OCI-LY1 (cell line): ENCODE measurements around the gene SYT14.

Experiments
- H2AFZ ChIP-seq: fragments of 200-600 bp; sonication (generic), shearing (Covaris generic); 2 replicates; pipeline ENCODE4 v1.6.0; 2014; ENCODE audit warnings: antibody characterized with exemption, mild to moderate bottlenecking, low read length
- H3F3A ChIP-seq: fragments of 200-600 bp; sonication (generic), shearing (Covaris generic); 2 replicates; pipeline ENCODE4 v1.6.0; 2014; ENCODE audit warnings: mild to moderate bottlenecking, antibody characterized with exemption, low read length, moderate library complexity; ENCODE audit not compliant: insufficient read depth
- H3K27ac ChIP-seq: fragments of 200-600 bp; sonication (generic); 2 replicates; pipeline ENCODE4 v1.5.1; 2014; ENCODE audit warnings: low read length, mixed run types, mild to moderate bottlenecking, low read depth; ENCODE audit not compliant: poor library complexity, severe bottlenecking
- H3K27me3 ChIP-seq: fragments of 200-600 bp; sonication (generic); 2 replicates; pipeline ENCODE4 v1.6.0; 2014; ENCODE audit warnings: antibody characterized with exemption, mild to moderate bottlenecking, low read length, moderate library complexity; ENCODE audit not compliant: insufficient read depth
- H3K36me3 ChIP-seq: fragments of 200-600 bp; sonication (generic); 2 replicates; pipeline ENCODE4 v1.6.1; 2014; ENCODE audit warnings: mild to moderate bottlenecking, antibody characterized with exemption, low read length, moderate library complexity, mixed read lengths; ENCODE audit not compliant: insufficient read depth
- H3K4me1 ChIP-seq: fragments of 200-600 bp; sonication (generic); 2 replicates; pipeline ENCODE4 v1.5.1; 2014; ENCODE audit warnings: mild to moderate bottlenecking, low read length, moderate library complexity; ENCODE audit not compliant: insufficient read depth, severe bottlenecking
- H3K4me2 ChIP-seq: fragments of 200-600 bp; sonication (generic), shearing (Covaris generic); 2 replicates; pipeline ENCODE4 v1.6.1; 2014; ENCODE audit warnings: low read length
- H3K4me3 ChIP-seq: fragments of 200-600 bp; sonication (generic); 2 replicates; pipeline ENCODE4 v1.5.1; 2014; ENCODE audit warnings: low read length, low read depth, mild to moderate bottlenecking, mixed read lengths; ENCODE audit not compliant: poor library complexity, severe bottlenecking
- H3K79me2 ChIP-seq: fragments of 200-600 bp; shearing (Covaris generic); 2 replicates; pipeline ENCODE4 v1.6.1; 2016; ENCODE audit warnings: mixed run types, low read length, mixed read lengths; ENCODE audit not compliant: insufficient read depth
- H3K9ac ChIP-seq: fragments of 200-600 bp; sonication (generic), shearing (Covaris generic); 2 replicates; pipeline ENCODE4 v1.6.1; 2014; ENCODE audit warnings: mild to moderate bottlenecking, low read length, mixed read lengths
- H3K9me2 ChIP-seq: fragments of 200-600 bp; sonication (generic), shearing (Covaris generic); 2 replicates; pipeline ENCODE4 v1.6.1; 2014; ENCODE audit warnings: low read depth, mild to moderate bottlenecking, low read length, mixed read lengths
- H3K9me3 ChIP-seq: fragments of 200-600 bp; shearing (Covaris generic); 2 replicates; pipeline ENCODE4 v1.6.1; 2014; ENCODE audit warnings: low read length, mixed read lengths
- H4K20me1 ChIP-seq: fragments of 200-600 bp; sonication (generic), shearing (Covaris generic); 2 replicates; pipeline ENCODE4 v1.6.0; 2016; ENCODE audit warnings: mild to moderate bottlenecking, low read length; ENCODE audit not compliant: insufficient read depth
- CTCF ChIP-seq: fragments of 200-600 bp; sonication (generic), shearing (Covaris generic); IDR thresholded peaks from 2 replicates; pipeline ENCODE4 v1.5.1; 2017; ENCODE audit warnings: mild to moderate bottlenecking, antibody characterized with exemption, low read length, moderate library complexity, mixed read lengths
- EZH2 ChIP-seq: fragments of 200-600 bp; sonication (generic), shearing (Covaris generic); IDR thresholded peaks from 2 replicates; pipeline ENCODE4 v1.8.0; 2017; ENCODE audit warnings: borderline replicate concordance, mixed run types, mild to moderate bottlenecking, antibody characterized with exemption, low read length, moderate library complexity, mixed read lengths

SYT14 gene

GRCh38 chr1:209926045-209926444, 12.0 kb upstream of the SYT14 start:
- no peaks in the 10 kb centered on the region for H3K79me2 ChIP-seq
- no peak overlapping the region for H3K27ac ChIP-seq
- H3K9me3 ChIP-seq, result no peaks in the 10 kb centered on the region
- no peak overlapping the region for H3K4me2 ChIP-seq
- no peak for TF ChIP-seq CTCF
- no peak for TF ChIP-seq EZH2
- no peak overlapping the region for H2AFZ ChIP-seq
- no peaks in the 10 kb centered on the region for H4K20me1 ChIP-seq
- H3K36me3 ChIP-seq, result no peaks in the 10 kb centered on the region
- no peaks in the 10 kb centered on the region for H3F3A ChIP-seq
- H3K9ac ChIP-seq, result no peak overlapping the region
- H3K27me3 ChIP-seq, result no peaks in the 10 kb centered on the region
- H3K4me1 ChIP-seq, result no peaks in the 10 kb centered on the region
- H3K4me3 ChIP-seq, result no peak overlapping the region
- no peaks in the 10 kb centered on the region for H3K9me2 ChIP-seq

DNA sequence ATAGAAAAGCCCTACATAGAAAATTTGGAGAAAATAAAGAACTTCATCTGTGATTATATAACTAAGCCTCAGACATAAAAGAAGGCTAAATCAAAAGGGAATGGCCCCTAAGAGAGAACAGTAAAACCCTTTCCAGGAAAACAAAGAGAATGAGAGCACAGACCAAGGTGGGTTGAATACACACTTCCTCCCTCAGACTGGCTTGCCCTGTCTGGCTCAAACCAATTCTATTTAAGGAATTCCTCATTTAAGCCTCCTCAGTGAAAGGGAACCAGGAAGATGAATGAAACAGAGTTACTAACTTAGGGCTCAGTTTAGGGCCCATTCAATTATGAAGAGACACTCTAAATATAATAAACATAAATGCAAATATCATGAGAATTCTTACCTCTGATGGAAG, 10.6 kb upstream of the SYT14 start:
- TF ChIP-seq EZH2, result no peak
- Histone ChIP-seq H3F3A (no peaks in the 10 kb centered on the region), H2AFZ (no peak overlapping the region), H3K4me2 (no peak overlapping the region), H3K4me1 (no peaks in the 10 kb centered on the region), H3K9ac (no peak overlapping the region), H3K27me3 (no peaks in the 10 kb centered on the region), H3K9me3 (no peaks in the 10 kb centered on the region), H3K9me2 (no peaks in the 10 kb centered on the region), H3K27ac (no peak overlapping the region), H3K4me3 (no peak overlapping the region), H3K79me2 (no peaks in the 10 kb centered on the region), H3K36me3 (no peaks in the 10 kb centered on the region), H4K20me1 (no peaks in the 10 kb centered on the region)

DNA sequence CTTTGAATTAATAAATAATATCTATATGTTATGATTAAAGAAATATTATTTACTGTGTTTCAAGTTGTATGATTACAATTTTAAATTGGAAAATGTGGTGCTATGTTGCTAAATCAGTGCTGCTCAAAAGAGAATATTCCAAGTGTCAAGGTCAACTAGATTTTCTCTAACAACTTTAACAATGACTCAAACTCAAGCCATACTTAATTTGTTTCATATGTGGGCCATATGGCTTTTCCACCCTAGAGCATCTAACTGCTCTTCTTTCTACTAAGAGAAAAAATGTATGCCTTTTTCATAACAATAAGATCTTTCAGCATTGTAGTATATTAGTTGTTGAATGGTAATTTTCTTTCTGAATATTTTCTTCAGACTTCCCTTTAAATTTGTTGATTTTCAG, 8.3 kb upstream of the SYT14 start:
- H3K36me3 ChIP-seq, result no peaks in the 10 kb centered on the region
- no peak overlapping the region for H3K9ac ChIP-seq
- no peaks in the 10 kb centered on the region for H3K4me1 ChIP-seq
- H3K79me2 ChIP-seq, result no peaks in the 10 kb centered on the region
- no peak overlapping the region for H2AFZ ChIP-seq
- TF ChIP-seq EZH2 (no peak), CTCF (no peak)
- no peaks in the 10 kb centered on the region for H4K20me1 ChIP-seq
- H3K9me2 ChIP-seq, result no peaks in the 10 kb centered on the region
- H3K4me3 ChIP-seq, result no peak overlapping the region
- H3K4me2 ChIP-seq, result no peak overlapping the region
- no peak overlapping the region for H3K27ac ChIP-seq
- no peaks in the 10 kb centered on the region for H3F3A ChIP-seq
- H3K9me3 ChIP-seq, result no peaks in the 10 kb centered on the region
- no peaks in the 10 kb centered on the region for H3K27me3 ChIP-seq

GRCh38 chr1:209931141-209931540, 6.9 kb upstream of the SYT14 start:
- Histone ChIP-seq H3F3A (no peaks in the 10 kb centered on the region), H3K4me1 (no peaks in the 10 kb centered on the region), H3K9me2 (no peaks in the 10 kb centered on the region), H3K79me2 (no peaks in the 10 kb centered on the region), H3K27me3 (no peaks in the 10 kb centered on the region), H3K9ac (no peak overlapping the region), H3K4me2 (no peak overlapping the region), H3K27ac (no peak overlapping the region), H4K20me1 (no peaks in the 10 kb centered on the region), H2AFZ (no peak overlapping the region), H3K36me3 (no peaks in the 10 kb centered on the region), H3K4me3 (no peak overlapping the region), H3K9me3 (no peaks in the 10 kb centered on the region)
- TF ChIP-seq EZH2, result no peak
- TF ChIP-seq CTCF, result no peak
